HG02588 (cell line): Measurements from ENCODE around the gene RIT2.

Experiments used
- ATAC-seq: cut with Tn5 transposase; IDR thresholded peaks from one replicate; pipeline ENCODE4 v1.9.1; 2021; ENCODE audit warnings: mild to moderate bottlenecking, moderate library complexity; ENCODE audit not compliant: unreplicated experiment

The RIT2 gene

DNA sequence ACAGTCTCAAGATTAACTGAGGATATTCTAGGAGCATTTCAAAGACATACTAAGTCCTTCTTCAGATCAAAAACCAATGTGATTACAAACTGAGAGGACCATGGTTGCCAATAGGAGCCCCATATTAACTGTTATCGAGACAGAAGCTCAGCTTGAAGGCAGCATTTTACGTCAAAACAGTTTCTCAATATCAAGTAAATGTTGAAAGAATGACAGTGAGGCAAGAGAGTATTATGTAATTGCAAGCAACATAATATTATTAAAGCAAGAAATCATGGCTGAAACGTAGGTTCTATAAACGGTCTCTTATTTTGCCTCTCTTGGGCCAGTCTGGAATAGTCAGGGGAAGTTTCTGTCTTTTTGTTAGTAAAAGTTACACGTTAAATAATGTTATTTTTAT is 22.9 kb downstream of the RIT2 start:
- ATAC-seq: no peak

DNA sequence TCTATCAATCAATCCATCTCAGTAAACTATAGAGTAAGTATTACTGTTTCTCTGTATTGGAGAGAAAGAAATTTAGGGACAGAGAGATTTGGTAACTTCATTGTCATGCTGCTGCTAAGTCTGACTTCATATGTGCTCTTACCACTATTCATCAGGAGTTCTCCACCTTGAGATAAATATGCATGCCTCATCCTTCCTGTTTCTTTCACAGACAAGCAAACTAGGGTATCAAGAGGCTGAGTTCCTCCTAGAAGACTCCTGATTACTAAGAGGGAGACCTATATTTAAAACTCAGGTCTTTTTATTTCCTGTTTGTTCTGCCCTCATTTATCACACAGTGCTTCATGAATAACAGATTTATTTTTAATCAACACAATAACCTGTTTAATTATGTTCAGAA is 34.1 kb downstream of the RIT2 start:
- no peak for ATAC-seq

DNA sequence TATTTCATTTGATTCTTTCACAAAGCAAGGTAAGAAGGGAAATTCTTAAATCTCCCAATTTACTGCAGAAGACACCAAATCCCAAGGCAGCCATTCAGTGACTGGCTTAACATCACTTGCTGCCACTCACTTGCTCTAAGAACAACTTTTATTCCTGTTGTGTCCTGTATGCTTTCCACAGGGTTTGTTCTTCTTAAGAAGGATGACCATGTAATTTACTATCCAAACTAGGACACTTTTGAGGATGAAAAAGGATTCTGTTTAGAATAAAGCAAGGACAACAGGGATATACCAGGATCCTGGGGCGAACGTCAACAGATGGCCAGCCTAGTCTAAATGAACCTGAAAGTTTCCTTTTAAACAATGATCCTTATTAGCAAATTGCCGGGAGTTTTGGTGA is 34.8 kb downstream of the RIT2 start:
- ATAC-seq: no peak

DNA sequence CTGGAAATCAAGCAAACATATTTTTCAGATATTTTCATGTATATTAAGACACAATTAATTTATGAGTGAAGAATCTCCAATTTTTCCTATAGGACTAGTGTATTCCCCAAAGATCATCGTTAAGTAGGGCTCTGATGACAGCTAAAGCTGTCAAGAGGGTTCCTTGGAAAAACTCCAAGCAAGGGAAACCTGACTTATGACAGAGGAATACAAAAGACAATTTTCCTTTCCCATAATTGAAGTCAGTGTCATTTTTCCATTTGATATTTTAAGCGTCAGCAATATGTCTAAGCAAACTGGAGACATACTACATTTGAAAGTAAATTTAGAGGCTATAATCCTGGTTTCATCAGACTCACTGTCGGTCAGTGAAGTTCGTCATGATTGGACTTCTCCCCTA is 36.1 kb downstream of the RIT2 start:
- no peak for ATAC-seq

DNA sequence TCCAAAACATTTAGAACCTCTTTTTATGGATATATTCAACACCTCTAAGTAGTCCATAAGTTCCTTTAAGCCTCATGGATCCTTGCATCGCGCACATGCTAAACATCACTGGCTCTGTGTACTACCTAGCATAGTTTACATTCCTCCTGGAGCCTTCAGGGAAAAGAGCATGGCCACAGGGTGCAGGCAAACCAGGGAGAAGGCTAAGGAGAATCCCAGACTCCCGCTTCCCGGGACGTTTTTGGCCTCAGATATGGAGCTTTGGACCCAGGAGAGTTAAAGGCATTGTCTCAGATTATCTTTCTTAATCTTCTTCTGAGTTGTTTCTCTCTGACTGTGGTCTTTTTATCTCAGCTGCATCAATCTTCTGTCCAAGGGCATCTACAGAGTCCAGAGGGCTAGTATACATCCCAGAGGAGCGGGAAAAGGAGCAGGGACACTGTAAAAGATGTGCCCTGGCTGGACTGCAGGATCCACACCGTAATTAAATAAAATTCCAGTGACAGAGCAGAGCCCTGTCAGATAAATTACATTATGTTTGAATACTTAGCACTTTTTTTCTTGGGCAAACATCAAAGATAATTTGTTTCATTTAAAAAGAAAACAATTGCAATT is 36.9 kb downstream of the RIT2 start:
- no peak for ATAC-seq

DNA sequence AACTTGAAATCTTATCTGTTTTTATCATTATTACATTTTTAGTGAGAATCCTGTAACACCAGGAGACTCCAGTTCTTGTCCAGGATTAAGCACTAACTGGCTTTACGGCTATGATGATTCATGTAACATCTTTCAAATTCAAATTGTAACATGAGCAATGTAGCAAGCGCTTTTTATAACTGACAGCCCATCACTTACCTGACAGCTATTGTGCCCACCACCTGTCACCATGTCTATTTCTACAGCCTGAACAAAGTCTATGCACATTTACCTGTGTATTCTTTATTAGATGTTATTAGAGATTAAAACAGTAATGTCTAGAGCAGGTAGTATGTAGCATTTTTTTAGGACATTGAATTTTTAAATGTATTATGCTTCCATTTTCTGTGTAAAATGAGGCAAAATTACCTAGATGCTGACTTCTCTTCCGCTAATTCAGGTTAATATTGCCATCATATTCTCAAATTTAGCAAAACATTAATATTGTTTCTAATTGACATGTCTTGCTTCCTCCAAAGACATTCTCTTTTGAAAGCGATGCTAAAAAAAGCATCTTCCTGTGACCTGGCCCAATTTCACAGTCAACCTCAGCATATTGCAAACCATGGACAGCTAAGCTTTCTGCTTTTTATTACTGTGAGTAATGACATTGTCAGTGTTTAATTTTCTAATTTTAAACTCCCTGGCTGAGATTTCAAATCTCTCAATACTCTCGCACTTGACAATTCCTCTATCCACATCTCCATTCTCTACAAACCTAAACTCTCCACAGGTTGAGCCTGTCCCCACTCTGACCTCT is 37.8 kb downstream of the RIT2 start:
- no peak for ATAC-seq

DNA sequence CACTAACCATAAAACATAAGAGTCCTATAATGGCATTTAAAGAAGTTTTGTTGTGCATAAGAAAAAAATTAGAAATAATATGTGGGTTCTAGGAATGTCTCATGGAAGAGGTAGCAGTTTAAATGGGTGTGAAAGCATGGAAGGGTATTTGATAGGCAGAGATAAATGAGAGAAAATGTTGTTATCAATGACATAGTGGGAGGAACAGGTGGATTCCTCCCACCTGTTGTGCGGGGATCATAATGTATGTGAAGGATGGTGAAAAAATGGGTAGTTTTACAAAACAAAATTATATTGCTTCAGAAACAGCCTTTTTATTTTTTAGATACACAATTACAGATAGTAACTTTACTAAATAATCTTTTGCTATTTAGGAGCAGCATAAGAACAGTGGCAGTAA is 41.7 kb downstream of the RIT2 start:
- ATAC-seq: no peak

DNA sequence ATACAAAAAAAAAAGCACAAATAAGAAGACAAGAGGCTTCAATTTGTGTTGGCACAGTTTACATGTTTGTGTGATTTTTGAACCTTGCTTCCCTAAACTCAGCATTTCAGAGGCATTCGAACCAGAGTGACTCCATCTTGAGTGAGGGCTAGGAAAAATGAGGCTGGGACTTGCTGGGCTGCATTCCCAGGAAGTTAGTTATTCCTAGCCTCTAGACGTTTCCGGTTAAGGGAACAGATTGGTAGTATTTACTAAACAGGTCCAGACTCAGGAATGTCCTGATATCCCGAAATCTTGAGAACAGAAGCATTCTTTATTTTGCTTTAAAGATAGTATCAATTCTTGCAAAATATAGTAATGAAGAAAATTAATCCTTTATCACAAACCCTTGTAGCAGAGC is 46.7 kb downstream of the RIT2 start:
- no peak for ATAC-seq

DNA sequence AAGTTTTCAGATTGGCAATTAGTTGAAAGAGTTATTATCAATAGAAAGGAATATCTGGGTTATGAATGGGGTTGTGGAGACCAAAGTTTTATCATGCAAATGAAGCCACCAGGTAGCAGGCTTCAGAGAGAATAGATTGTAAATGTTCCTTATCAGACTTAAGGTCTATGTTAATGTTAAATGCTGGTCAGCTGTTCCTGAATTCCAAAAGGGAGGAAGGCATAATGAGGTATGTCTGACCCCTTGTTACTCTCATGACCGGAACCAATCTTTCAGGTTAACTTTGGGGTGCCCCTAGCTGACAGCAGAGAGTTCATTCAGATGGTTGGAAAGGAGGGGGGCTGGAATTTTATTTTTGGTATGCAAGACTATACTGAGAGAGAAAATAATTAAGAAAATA is 47.9 kb downstream of the RIT2 start:
- no peak for ATAC-seq

DNA sequence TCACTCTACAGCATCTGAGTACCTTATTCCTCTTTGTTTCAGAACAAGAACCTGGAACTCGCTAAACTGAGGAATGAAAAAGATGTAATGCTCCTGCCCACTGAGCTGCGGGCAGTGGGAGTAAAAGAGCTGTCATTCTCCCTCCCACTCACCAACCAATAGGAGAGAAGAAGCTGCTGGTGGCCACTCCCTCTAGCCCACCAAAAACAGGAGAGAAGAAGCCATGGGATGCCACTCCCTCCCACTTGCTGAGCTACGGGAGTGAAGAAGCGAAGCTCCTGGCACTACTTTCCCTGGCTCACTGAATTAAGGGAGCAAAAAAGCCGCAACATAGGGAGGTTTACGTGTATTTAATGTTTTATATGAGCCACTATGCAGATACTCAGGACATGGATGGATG is 53.7 kb downstream of the RIT2 start:
- no peak for ATAC-seq

DNA sequence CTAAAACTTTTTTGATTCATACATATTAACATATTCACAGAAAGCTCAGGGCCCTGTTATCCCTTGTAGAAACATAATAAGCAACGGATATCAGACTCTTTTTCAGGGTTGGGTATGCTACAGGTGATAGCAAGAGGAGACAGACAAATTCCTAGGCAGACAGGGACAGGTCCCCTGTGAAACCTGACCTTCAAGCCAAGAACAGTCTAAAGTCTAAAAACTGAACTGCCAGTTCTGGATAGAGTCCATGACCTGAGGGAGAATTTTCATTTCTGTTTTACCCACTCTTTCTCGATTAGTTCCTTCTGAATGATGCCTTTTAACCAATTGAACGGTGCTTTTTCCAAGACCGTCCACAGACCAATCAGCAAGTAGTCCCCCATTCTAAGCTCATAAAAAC is 54.2 kb downstream of the RIT2 start:
- no peak for ATAC-seq

DNA sequence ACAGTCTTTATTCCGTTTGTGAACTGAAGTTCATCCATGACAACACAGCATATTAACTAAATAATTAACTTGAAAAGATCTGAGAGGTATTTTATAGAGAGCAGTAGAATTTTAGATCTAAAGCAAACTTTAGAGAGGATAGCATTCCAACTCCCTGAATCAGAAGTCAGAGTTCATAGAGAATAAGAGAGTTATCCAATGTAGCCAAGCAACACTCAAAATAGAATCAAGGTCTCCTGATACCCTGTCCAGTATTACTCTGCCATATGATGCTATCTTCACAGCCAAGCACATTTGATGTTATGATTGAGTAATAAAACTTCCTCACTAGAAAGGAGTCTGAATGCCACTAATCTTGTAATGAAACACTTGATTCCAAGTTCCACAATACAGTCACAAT is 55.5 kb downstream of the RIT2 start:
- ATAC-seq: no peak

DNA sequence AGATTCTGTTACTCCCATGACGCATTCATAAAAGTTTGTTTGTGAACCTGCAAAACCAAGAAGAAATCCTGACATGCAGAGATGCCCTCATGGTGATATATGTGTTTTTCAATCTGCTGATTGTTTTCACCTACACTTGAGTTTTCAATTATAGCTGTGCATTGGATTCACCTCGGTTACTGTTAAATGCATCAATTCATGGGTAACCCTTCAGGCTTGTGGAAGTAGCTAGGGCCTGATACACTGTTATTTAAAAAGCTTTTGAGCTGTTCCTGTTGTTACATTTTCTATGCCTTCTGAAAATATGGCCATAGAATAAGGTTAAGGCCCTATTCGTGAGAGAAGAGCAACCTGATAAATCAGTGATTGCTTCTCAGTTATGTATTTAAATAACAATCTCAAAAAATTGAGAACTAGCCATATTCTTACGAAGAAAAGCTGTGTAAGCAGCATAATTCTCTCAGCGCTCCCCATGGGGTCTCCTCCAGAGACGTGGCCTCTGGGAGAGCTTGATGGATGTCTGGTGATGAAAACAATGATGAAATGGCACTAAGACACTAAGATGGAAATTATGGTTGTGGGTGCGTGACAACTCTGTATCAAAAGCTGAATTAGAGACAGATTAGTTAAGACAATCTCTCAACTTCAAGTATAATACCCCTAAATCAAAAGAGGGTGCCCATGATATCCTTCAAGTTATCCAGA is 60.5 kb downstream of the RIT2 start:
- no peak for ATAC-seq

DNA sequence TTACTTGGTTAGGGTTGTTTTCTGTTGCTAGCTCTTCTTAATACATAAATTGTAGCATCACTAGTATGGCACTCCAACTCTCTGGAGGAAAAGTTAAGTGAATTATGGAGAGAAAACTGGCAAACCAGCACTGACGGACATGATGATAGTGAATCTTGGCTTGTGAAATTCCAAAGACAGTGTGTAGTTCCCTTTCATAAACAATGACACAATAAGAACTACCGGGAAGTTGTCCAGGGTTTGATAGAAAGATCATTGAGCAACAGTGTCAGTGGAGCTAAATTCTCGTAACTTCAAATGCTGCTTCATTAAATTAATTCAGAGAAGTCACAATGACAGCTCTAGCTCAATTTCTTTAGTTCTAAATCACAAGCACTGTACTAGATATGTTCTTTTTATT is 66.5 kb downstream of the RIT2 start:
- ATAC-seq: no peak

DNA sequence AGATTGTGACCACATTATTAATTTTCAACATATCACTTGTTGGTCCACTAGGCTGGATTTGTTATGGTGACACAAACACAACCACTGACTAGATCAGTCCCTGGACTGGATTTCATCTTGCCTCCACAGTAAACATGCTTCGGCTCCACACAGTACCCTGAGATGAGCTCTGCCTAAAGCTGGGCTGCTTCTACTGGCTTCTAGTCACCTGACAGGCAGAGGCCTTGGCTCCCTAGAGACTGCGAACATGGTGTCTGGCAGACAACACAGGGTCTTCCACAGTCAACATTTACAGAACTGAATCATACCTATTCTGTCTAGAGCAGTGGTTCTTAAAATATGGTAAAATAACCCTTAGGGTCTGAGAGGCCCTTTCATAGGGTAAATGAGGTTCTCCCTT is 69.2 kb downstream of the RIT2 start:
- ATAC-seq: no peak

DNA sequence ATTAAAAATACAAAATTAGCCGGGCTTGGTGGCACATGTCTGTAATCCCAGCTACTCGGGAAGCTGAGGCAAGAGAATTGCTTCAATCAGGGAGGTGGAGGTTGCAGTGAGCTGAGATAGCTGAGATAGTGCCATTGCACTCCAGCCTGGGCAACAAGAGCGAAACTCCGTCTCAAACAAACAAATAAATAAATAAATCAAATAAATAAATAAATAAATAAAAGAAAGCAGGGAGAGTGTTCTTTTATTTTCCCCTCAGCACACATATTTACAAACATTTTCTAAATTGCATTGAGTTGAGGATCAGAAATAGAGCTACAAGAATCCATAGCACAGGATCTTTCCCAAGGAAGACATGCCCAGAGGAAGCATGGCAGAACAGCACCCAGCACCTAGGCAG is 71.9 kb downstream of the RIT2 start:
- ATAC-seq: no peak

DNA sequence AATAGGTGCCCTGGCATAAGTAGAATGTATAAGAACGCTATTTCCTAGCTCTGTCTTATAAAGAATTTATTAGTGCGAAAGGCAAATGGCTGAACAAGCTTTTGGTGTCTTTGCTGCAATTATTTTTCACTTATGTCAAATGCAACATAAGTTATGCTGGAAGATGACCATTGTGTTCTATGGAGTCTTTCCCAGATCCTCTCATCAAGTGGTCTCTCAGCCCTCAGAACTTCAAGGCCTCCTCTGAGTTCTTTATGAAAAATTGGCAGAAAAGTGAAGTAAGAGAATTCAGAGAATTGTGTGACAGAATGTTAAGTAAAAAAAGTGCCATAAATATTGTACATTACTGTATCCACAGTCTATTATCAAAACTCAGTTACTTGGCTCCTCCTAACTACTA is 75.2 kb downstream of the RIT2 start:
- ATAC-seq: no peak

DNA sequence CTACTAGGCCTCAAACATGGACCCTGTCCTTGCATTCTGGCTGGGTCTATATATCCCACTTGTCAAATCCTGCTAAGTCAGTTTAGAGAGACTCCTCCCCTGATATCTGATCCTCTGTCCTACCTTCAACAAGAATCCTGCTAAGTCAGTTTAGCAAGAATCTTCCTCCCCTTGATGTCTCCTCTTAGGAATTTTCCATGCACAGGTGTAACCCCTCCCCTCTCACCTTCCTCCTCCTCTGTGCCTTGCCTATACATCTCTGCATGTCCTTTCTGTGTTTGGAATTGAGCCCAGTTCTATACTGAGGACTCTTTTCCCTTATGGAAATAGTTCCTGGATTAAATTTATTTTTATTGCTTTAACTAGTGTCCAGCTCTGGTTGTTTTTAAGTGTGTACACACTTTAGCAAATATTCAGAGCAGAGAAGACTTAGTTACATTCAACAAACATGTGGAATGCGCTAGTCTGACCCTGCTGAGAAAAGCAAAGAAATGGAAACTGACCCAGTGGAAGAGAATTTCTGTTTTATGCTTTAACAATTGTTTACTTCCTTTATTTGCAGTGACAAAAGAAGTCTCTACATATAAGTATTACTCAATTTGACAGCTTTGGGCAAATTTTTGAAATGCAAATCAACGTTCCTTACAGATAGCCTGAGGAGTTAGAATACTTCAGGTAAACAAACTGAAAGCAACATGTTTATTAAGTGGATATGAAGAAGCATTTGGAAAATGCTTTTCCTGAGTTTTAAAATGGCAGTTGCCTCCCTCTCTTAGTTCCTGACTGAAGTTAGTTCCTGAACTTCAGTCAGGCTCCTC is 80.6 kb downstream of the RIT2 start:
- ATAC-seq: no peak

DNA sequence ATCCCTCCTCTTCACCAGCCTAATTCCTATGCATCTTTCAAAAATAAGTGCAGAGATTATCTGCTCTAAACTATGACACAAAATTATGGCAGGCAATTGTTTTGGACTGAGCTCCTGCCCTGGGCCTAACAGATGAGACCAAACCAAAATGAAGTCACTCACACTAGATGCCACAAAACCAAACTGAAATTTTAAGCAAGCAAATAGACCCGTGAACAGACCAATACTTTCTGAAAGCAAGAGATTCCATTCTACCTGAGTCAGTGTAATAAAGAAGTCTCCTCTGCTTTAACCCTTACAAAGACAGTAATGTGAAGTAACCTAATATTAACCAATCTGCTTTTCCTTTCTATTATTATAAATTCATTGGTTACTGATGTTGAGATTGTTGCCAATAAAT is 84.3 kb downstream of the RIT2 start:
- no peak for ATAC-seq

DNA sequence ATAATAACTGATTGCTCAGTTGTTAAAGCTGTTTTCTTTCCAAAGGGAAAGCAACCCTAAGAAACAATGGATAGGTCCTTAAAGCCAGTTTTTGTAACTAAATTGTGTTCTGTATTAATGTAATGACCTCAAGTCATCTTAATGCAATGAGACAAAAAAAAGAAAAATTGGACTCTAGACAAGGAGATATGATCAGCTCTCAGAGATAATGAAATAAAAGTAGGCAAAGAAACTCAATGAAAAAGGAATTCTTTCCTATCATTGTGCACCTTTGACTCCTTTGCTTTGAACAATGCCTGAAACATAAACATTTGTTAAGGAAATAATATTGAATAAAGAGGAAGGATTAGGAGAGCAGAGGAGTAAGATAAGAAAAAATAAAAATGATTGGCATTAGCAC is 86.1 kb downstream of the RIT2 start:
- ATAC-seq: no peak

DNA sequence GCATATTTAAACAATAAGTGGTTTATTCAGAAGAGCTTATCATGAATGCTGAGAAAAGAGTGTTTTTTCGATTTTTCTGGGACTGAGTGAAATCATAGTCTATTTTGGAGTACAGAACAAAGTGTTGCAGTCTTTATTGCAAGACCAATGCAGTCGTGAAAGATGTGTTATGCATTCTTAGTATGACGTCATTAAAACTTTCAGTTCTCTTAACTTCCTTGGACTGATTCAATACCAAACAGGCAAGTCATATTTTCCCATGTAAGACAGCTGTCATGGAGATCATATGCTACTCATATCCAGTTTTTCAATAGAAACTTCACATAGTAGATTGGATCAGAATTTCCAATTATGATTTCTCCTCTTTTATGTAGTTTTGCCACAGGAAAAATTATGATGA is 92.6 kb downstream of the RIT2 start:
- ATAC-seq: no peak
